AG09309 (cell line): Measurements from ENCODE around the gene RNASE8.

Experiments used
- DNase-seq: peaks from one replicate; pipeline ENCODE4 v3.0.0-alpha.2; 2010; ENCODE audit warnings: low read depth
- H3K4me3 ChIP-seq: 2 replicates; pipeline ENCODE4 v1.5.1; 2011; ENCODE audit warnings: mild to moderate bottlenecking, low read depth, low read length, moderate library complexity; ENCODE audit not compliant: control insufficient read depth
- TF ChIP-seq, protein P1 (sequence below): IDR thresholded peaks from 2 replicates; pipeline ENCODE4 v1.5.1; 2011; ENCODE audit warnings: mild to moderate bottlenecking, low read depth, low read length, inconsistent platforms; ENCODE audit not compliant: insufficient read depth, control insufficient read depth; ENCODE audit errors: missing control alignments

Gene RNASE8

DNA sequence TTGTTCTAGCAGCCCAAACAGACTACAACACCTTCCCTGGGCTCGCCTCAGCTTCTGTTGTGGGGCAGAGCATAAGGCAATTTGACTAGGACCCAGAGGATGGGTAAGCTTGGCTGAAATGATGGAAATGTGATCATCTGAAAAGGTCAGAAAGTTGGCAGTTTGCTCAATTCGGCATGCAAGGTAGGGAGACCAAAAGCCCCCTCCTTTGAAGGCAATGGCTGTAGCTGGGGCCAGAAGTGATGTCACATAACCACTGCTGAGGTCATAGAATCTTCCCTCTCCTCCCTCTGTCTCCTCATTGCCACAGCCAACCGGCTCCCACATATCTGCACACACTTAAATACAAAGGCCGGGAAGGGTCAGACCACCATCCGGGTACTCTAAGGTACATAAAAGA lies 27.7 kb upstream of the RNASE8 start, which contains the start of gene TPPP2:
TPPP2 (plus strand) TSS at position 301 of the 400 bp plus-strand sequence. CDS start 365 bp downstream, outside the sequence.
- no peak within 1 kb of the TSS for H3K4me3 ChIP-seq
- TF ChIP-seq, protein P1, sequence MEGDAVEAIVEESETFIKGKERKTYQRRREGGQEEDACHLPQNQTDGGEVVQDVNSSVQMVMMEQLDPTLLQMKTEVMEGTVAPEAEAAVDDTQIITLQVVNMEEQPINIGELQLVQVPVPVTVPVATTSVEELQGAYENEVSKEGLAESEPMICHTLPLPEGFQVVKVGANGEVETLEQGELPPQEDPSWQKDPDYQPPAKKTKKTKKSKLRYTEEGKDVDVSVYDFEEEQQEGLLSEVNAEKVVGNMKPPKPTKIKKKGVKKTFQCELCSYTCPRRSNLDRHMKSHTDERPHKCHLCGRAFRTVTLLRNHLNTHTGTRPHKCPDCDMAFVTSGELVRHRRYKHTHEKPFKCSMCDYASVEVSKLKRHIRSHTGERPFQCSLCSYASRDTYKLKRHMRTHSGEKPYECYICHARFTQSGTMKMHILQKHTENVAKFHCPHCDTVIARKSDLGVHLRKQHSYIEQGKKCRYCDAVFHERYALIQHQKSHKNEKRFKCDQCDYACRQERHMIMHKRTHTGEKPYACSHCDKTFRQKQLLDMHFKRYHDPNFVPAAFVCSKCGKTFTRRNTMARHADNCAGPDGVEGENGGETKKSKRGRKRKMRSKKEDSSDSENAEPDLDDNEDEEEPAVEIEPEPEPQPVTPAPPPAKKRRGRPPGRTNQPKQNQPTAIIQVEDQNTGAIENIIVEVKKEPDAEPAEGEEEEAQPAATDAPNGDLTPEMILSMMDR: no peak
- DNase-seq: no peak

DNA sequence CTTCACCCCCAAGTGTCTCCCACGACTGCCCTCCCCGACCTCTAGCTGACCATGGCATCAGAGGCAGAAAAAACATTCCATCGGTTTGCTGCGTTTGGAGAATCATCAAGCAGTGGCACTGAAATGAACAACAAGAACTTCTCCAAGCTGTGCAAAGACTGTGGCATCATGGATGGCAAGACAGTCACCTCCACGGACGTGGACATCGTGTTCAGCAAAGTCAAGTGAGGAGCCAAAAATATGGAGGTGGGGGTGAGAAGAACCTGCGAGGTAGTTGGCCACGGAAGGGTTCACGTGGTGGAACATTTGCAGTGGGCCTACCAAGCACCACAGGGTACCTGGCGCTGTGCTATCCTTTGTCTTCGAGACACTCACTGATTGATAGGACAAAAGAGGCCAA lies 27.1 kb upstream of the RNASE8 start:
- no peak overlapping the region for H3K4me3 ChIP-seq
- TF ChIP-seq, protein P1: no peak
- no peak for DNase-seq

DNA sequence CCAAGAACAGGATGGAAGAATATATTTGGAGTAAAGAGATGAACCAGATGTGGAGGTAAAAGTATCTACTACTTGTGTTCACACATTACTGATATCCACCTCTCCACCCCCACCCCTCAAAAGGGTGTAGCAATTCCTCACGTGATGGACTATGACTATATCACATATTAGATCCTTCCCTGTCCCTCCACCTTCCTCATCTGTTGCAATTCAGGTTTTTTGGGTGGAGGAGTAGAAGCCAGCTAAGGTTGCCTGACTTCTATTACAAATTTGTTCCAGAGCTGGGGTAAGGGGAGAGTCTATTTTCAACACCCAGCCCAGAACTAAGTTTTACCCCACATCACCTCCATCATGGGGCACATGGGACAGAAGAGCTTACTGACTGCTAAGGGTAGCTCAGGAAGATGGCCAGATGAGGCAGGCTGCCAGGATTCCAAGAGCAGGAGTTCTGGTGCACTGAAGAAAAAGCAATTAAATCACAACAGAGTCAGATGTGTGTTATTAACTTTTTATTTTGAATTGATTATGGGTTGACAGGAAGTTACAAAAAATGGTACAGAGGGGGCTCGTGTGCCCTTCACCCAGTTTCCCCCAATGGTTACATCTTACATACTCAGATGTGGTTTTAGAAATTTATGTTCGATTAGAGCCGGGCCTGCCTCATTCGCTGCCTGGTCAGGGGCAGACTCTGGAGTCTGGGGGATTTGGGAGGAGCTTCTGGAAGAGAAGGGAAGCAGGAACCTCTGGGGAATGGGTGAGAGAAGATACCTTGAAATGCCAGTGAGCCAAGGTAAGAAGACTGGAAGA lies 25.1 kb upstream of the RNASE8 start:
- TF ChIP-seq, protein P1: no peak
- no peak for DNase-seq
- H3K4me3 ChIP-seq: no peak overlapping the region

DNA sequence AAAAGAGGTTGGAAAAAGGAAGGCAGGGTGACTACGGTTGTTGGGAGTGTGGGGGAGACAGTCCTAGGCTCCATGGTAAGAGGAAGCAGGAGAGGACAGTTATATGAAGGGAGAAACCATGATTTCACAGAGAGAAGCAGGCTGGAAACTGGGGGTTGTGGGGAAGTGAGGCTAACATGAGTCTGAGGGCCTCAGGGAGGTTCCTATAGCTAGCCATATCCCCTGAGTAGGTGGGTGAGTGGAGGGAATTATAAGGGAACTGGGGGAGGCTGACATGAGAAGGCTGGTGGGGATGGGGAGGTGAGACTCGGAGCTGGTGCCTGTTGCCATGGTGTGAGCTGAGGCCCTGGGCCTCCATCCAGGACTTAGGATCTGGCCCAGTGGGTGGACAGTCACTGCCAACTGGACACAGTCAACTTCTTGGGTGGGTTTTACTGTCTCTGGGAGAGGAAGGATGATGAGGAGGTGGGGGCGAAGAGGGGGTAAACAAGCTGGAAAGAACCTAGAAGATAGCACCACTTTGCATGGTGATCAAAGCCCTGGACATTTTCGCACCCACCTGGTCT lies 24.4 kb upstream of the RNASE8 start:
- TF ChIP-seq, protein P1: no peak
- H3K4me3 ChIP-seq: no peak overlapping the region
- DNase-seq: no peak

DNA sequence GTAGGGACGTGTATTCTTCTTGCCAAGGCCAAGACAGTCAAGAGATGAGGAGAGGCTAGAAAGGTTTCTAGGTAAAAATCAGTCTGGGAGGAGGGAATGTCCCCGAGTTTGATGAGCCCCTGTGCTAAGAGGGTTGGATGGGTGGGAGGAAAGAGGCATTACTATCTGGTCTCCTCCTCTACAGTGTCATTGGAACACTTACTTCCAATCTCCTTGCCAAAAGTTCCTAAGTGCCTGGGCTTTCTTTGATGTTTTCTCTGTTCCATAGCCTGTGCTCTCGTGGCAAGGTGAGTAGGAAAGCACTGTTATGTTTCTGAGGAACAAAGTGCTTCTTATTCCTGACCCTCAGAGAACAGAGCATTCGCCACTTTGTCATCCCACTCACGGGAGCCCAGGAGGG lies 22.9 kb upstream of the RNASE8 start, which contains the start of gene RNASE13:
RNASE13 (minus strand) TSS at position 101 of the 400 bp plus-strand sequence. CDS start 519 bp downstream, outside the sequence.
- TF ChIP-seq, protein P1: no peak
- DNase-seq: no peak
- H3K4me3 ChIP-seq: no peak within 1 kb of the TSS

DNA sequence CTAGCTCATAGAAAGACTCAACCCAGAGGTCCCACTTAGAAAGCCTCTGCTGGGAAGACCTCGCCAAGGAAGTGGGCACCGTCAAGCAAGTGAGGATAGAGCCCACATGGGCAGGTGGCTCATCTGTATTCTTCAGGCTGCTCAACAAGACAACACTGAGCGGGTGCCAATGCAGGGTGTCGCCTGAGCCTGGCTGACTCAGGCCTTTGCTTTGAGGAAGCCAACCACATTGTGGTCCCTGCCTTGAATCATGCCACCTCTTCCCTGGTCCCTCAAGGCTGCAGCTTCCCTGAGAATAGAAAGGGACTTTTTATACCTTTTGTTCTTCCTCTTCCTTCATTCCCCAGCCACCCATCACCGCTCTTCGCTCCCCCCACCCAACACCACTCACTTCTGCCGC lies 20.9 kb upstream of the RNASE8 start:
- TF ChIP-seq, protein P1: no peak
- no peak overlapping the region for H3K4me3 ChIP-seq
- no peak for DNase-seq

DNA sequence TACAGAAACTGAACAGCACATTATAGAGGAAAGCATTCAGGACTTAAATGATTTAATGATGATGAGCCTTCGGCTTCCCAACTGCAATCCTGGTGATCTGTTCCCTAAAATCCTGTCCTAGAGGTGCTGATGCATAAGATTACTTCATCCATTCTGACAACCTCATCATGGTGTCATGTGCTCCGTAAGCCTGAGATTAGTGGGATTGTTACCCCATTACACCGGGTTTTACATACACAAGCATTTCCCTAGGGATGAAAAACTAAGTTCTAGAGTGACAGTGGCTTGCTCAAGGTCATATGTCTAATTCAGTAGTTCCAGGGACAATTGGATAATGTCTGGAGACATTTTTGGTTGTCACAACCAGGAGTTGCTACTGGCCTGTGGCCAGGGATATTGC lies 20.5 kb upstream of the RNASE8 start:
- TF ChIP-seq, protein P1: no peak
- no peak for DNase-seq
- no peak overlapping the region for H3K4me3 ChIP-seq
